ENCODE measurements around the gene PARD3B. TPM values are rescaled to one million over a fixed set of nuclear protein-coding genes. Genes with fewer than 3 reads are reported as not detected.

Gene PARD3B
- total and polyA plus RNA-seq, 10 of the 15 experiments (the other 5 are each of a cell fraction or from before 2014, with no cell fraction given) = 0.01 to 0.54 (median 0.07) TPM; not detected in 7

GRCh38 chr2:205274801-205275200, 729.5 kb downstream of the PARD3B start:
- ChIA-PET CTCF (no interaction called here), RAD21 (ENCODE audit: unreplicated experiment) (no interaction called here), POLR2A (no interaction called here), SMC1A (ENCODE audit: uncharacterized antibody, unreplicated experiment) (no interaction called here)
- H3K79me2 ChIP-seq (ENCODE audit: control insufficient read depth, insufficient read depth, low read length) = no peaks in the 10 kb centered on the region
- TF ChIP-seq RBBP5 (conservative IDR thresholded peaks at IDR 0.05) (no peak), TCF7 (IDR thresholded peaks at IDR 0.05; ENCODE audit: borderline replicate concordance) (no peak), SP1 (IDR thresholded peaks at IDR 0.05; ENCODE audit: low read depth, low read length) (no peak), HDAC2 (IDR thresholded peaks at IDR 0.05) (no peak), CEBPB (IDR thresholded peaks at IDR 0.05; ENCODE audit: borderline replicate concordance in 1 of 2, low read depth in 2 of 2, low read length in 2 of 2) (no peak), NR2C1 (IDR thresholded peaks at IDR 0.05) (no peak), RCOR1 (conservative IDR thresholded peaks at IDR 0.05; ENCODE audit: low read depth, low read length) (no peak), IKZF1 (conservative IDR thresholded peaks at IDR 0.05) (no peak)
- TF ChIP-seq, protein P1, sequence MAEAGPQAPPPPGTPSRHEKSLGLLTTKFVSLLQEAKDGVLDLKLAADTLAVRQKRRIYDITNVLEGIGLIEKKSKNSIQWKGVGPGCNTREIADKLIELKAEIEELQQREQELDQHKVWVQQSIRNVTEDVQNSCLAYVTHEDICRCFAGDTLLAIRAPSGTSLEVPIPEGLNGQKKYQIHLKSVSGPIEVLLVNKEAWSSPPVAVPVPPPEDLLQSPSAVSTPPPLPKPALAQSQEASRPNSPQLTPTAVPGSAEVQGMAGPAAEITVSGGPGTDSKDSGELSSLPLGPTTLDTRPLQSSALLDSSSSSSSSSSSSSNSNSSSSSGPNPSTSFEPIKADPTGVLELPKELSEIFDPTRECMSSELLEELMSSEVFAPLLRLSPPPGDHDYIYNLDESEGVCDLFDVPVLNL (IDR thresholded peaks at IDR 0.05; ENCODE audit: low read depth, low read length) = no peak
- TF ChIP-seq, protein P2, sequence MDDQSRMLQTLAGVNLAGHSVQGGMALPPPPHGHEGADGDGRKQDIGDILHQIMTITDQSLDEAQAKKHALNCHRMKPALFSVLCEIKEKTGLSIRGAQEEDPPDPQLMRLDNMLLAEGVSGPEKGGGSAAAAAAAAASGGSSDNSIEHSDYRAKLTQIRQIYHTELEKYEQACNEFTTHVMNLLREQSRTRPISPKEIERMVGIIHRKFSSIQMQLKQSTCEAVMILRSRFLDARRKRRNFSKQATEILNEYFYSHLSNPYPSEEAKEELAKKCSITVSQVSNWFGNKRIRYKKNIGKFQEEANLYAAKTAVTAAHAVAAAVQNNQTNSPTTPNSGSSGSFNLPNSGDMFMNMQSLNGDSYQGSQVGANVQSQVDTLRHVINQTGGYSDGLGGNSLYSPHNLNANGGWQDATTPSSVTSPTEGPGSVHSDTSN (IDR thresholded peaks at IDR 0.05; ENCODE audit: insufficient replicate concordance, low read depth, low read length) = no peak
- WGBS (ENCODE audit: insufficient coverage, insufficient replicate concordance, low lambda C conversion rate, missing lambda C conversion rate) = 3% methylated on average over 3 of the region's 3 CpGs
- no peak for FAIRE-seq
- no peak overlapping the region for H3K9ac ChIP-seq (ENCODE audit: control insufficient read depth, insufficient read depth, low read length)
- no TSS peak for BruUV-seq (replicated peaks)
- no peaks in the 10 kb centered on the region for H3K36me3 ChIP-seq (ENCODE audit: control insufficient read depth in 2 of 2, insufficient read depth in 2 of 2, low read length in 1 of 2)
- no peaks in the 10 kb centered on the region for H3K4me1 ChIP-seq (ENCODE audit: control insufficient read depth, insufficient read depth, low read length)
- no peak for ATAC-seq
- no peak overlapping the region for H2AFZ ChIP-seq (ENCODE audit: control insufficient read depth, low read depth, low read length)
- no peaks in the 10 kb centered on the region for H3K27me3 ChIP-seq (replicated peaks in 1 of 2; ENCODE audit: control insufficient read depth in 2 of 2, insufficient read depth in 2 of 2, low read length in 1 of 2)
- H4K20me1 ChIP-seq (ENCODE audit: control insufficient read depth, insufficient read depth) = no peaks in the 10 kb centered on the region; the same call in 1 of the 2 replicates
- no peak overlapping the region for H3K4me3 ChIP-seq
- no peaks in the 10 kb centered on the region for H3K9me3 ChIP-seq (replicated peaks; ENCODE audit: control insufficient read depth, insufficient read depth, low read length)
- intact Hi-C loops (cut with micrococcal nuclease; ENCODE audit: unreplicated experiment) (no loop called here), in situ Hi-C loops (cut with MboI) (no loop called here)
- DNase-seq (ENCODE audit: low read depth, low spot score) = no peak
- H3K27ac ChIP-seq (ENCODE audit: control insufficient read depth, insufficient read depth) = no peak overlapping the region
- H3K4me2 ChIP-seq (ENCODE audit: control insufficient read depth, insufficient read depth) = no peak overlapping the region
